ENCODE measurements around the gene CDC7.

CDC7 gene

GRCh38 chr1:91572044-91572443, 71.4 kb downstream of the CDC7 start:
- H3K79me2 ChIP-seq (ENCODE audit: control insufficient read depth, low read length): no peaks in the 10 kb centered on the region
- H3K9me2 ChIP-seq (replicated peaks; ENCODE audit: control insufficient read depth, low read length): no peaks in the 10 kb centered on the region
- no peaks in the 10 kb centered on the region for H3K9me3 ChIP-seq (ENCODE audit: control insufficient read depth, insufficient read depth, low read length)
- peaks cover 17% of the 10 kb centered on the region for H3K4me1 ChIP-seq (ENCODE audit: control insufficient read depth, low read length)
- H3K4me3 ChIP-seq (ENCODE audit: low read length): no peak overlapping the region
- no peaks in the 10 kb centered on the region for H3K27me3 ChIP-seq (ENCODE audit: control insufficient read depth, low read length)
- no peaks in the 10 kb centered on the region for H3F3A ChIP-seq (ENCODE audit: control insufficient read depth, insufficient read depth)
- no peak for TF ChIP-seq CTCF (IDR thresholded peaks at IDR 0.05; ENCODE audit: low read depth, low read length, poor library complexity, severe bottlenecking)
- no peak for TF ChIP-seq EZH2phosphoT487 (IDR thresholded peaks at IDR 0.05; ENCODE audit: borderline replicate concordance, low read length)
- no peaks in the 10 kb centered on the region for H3K36me3 ChIP-seq (ENCODE audit: control insufficient read depth, low read length)
- H3K27ac ChIP-seq (ENCODE audit: low read depth, low read length): no peak overlapping the region
- peak overlapping the region; percentile 20; the same call in 1 of the 2 replicates for H3K4me2 ChIP-seq (ENCODE audit: low read length)
- H4K20me1 ChIP-seq (ENCODE audit: control insufficient read depth, insufficient read depth, low read depth, low read length): no peaks in the 10 kb centered on the region
